AG04450 (cell line): ENCODE data around the gene ADAMTS18. TPM values are rescaled to one million over a fixed set of nuclear protein-coding genes. Genes with fewer than 3 reads are reported as not detected.

Experiments used
- CTCF ChIA-PET: fragments of 300-600, 350-600 bp; formaldehyde crosslinking; extraction: SDS; loops from one replicate; lab custom pipeline; 2022; ENCODE audit warnings: antibody characterized with exemption, inconsistent platforms; lab: Charles Lee
- POLR2A ChIA-PET: fragments of 350-600 bp; formaldehyde crosslinking; extraction: SDS; loops from one replicate; lab custom pipeline; 2021; ENCODE audit warnings: antibody characterized with exemption, inconsistent platforms; lab: Yijun Ruan, JAX
- DNase-seq: peaks from one replicate; pipeline ENCODE4 v3.0.0-alpha.2; 2011; ENCODE audit warnings: low read depth, low spot score
- H3K27ac ChIP-seq: one replicate; pipeline ENCODE4 v1.5.1; 2012; ENCODE audit warnings: low read depth, low read length, control low read depth
- H3K27me3 ChIP-seq: one replicate; pipeline ENCODE4 v1.6.0; 2012; ENCODE audit warnings: low read length; ENCODE audit not compliant: control insufficient read depth, insufficient read depth
- H3K4me3 ChIP-seq: 2 replicates; pipeline ENCODE4 v1.5.1; 2011; ENCODE audit warnings: mild to moderate bottlenecking, low read depth, low read length, control low read depth
- H3K9me3 ChIP-seq: 2 replicates; pipeline ENCODE4 v1.5.1; 2012; ENCODE audit warnings: low read length; ENCODE audit not compliant: control insufficient read depth, insufficient read depth
- CTCF ChIP-seq: IDR thresholded peaks from 2 replicates; pipeline ENCODE4 v1.5.1; 2011; ENCODE audit warnings: low read depth, low read length, control low read depth, inconsistent platforms
- polyA plus RNA-seq: library from polyadenylated mRNA; depleted of rRNA; stranded (reverse); fragments of >200 nt; gene quantifications from 2 replicates; pipeline ENCODE4 v1.2.3, GENCODE V29; 2011

The ADAMTS18 gene
- polyA plus RNA-seq, 1 experiment, result not detected

GRCh38 chr16:77359065-77359502 is 75.8 kb downstream of the ADAMTS18 start:
- CTCF ChIA-PET, result no interaction called here
- H3K27ac ChIP-seq, result no peak overlapping the region
- no peak for DNase-seq
- POLR2A ChIA-PET, result no interaction called here
- no peak for TF ChIP-seq CTCF
- no peaks in the 10 kb centered on the region for H3K9me3 ChIP-seq
- no peak overlapping the region for H3K4me3 ChIP-seq
- H3K27me3 ChIP-seq, result no peaks in the 10 kb centered on the region

GRCh38 chr16:77353587-77354263 is 81.1 kb downstream of the ADAMTS18 start:
- Histone ChIP-seq H3K4me3 (no peak overlapping the region), H3K9me3 (no peaks in the 10 kb centered on the region), H3K27me3 (no peaks in the 10 kb centered on the region), H3K27ac (no peak overlapping the region)
- TF ChIP-seq CTCF, result no peak
- ChIA-PET POLR2A (no interaction called here), CTCF (no interaction called here)
- no peak for DNase-seq

- H3K4me3 ChIP-seq, result no peak overlapping the region
- no peak for DNase-seq
- no peak for TF ChIP-seq CTCF
- no peak overlapping the region for H3K27ac ChIP-seq
- no peaks in the 10 kb centered on the region for H3K27me3 ChIP-seq
- POLR2A ChIA-PET, result no interaction called here
- H3K9me3 ChIP-seq, result no peaks in the 10 kb centered on the region
- CTCF ChIA-PET, result no interaction called here
Measured at GRCh38 chr16:77344341-77344740, 90.5 kb downstream of the ADAMTS18 start.

GRCh38 chr16:77336637-77337036 is 98.2 kb downstream of the ADAMTS18 start:
- Histone ChIP-seq H3K9me3 (no peaks in the 10 kb centered on the region), H3K27ac (no peak overlapping the region), H3K4me3 (no peak overlapping the region), H3K27me3 (no peaks in the 10 kb centered on the region)
- ChIA-PET POLR2A (no interaction called here), CTCF (no interaction called here)
- no peak for TF ChIP-seq CTCF
- DNase-seq, result no peak

- TF ChIP-seq CTCF, result no peak
- no peak for DNase-seq
- no peak overlapping the region for H3K27ac ChIP-seq
- no peaks in the 10 kb centered on the region for H3K9me3 ChIP-seq
- H3K4me3 ChIP-seq, result no peak overlapping the region
- POLR2A ChIA-PET, result no interaction called here
- H3K27me3 ChIP-seq, result no peaks in the 10 kb centered on the region
- CTCF ChIA-PET, result no interaction called here
Measured at GRCh38 chr16:77335652-77336234, 99.1 kb downstream of the ADAMTS18 start.
